ENCODE data around the gene GARRE1. TPM values are rescaled to one million over a fixed set of nuclear protein-coding genes. Genes with fewer than 3 reads are reported as not detected.

The GARRE1 gene
- polyA plus RNA-seq, 3 donors: 1.1 to 6.2 (median 2.1) TPM

DNA sequence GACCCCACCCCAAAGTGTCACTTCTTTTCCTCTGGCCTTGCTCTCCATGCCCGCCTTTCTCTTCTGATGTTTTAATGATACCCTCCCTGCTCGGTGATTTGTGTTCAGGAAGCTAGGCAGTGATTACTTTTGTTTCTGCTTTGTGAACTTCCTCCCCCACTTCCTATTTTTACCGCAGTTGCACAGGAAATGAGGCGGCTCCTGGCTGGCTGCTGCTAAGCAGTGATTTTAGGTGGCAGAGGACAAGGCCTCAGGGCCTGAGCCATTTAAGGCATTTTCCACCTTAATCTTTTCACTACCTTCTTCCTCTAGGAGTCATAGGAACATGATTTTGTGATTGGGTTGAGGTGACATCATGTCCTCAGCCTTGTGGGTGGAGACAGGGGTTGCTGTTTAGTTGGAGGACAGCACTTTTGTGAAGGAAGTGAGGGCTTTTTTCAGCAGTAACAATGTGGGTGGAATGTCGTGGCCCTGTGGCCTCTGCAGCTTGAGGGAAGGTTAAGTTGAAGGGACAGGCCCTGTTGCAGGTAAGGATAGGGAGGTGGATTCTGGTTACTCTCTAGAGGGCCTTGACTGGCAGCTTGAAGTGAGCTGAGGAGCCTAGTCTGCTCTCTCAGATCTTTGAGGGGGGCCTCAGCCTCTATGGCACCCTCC lies 15.7 kb downstream of the GARRE1 start:
- TF ChIP-seq, protein P1, sequence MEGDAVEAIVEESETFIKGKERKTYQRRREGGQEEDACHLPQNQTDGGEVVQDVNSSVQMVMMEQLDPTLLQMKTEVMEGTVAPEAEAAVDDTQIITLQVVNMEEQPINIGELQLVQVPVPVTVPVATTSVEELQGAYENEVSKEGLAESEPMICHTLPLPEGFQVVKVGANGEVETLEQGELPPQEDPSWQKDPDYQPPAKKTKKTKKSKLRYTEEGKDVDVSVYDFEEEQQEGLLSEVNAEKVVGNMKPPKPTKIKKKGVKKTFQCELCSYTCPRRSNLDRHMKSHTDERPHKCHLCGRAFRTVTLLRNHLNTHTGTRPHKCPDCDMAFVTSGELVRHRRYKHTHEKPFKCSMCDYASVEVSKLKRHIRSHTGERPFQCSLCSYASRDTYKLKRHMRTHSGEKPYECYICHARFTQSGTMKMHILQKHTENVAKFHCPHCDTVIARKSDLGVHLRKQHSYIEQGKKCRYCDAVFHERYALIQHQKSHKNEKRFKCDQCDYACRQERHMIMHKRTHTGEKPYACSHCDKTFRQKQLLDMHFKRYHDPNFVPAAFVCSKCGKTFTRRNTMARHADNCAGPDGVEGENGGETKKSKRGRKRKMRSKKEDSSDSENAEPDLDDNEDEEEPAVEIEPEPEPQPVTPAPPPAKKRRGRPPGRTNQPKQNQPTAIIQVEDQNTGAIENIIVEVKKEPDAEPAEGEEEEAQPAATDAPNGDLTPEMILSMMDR (IDR thresholded peaks at IDR 0.05): no peak
- Histone ChIP-seq H3K9ac (ENCODE audit: insufficient read depth, low read length, poor library complexity, severe bottlenecking) (peak overlapping the region; percentile 49), H2AFZ (ENCODE audit: insufficient read depth, low read depth, low read length, poor library complexity, severe bottlenecking) (peak overlapping the region; percentile 83), H3K9me3 (replicated peaks in 1 of 2; ENCODE audit: control insufficient read depth in 1 of 2, insufficient read depth in 1 of 2, low read length in 2 of 2) (no peaks in the 10 kb centered on the region), H3K36me3 (replicated peaks in 1 of 2; ENCODE audit: control insufficient read depth in 1 of 2, insufficient read depth in 2 of 2, low read length in 2 of 2) (no peaks in the 10 kb centered on the region), H3K79me2 (ENCODE audit: insufficient read depth, low read length) (no peaks in the 10 kb centered on the region), H3K27ac (ENCODE audit: low read depth in 1 of 2, low read length in 2 of 2) (peak overlapping the region; percentile 83 to 89), H3K4me2 (replicated peaks; ENCODE audit: extremely low read depth, low read length, poor library complexity, severe bottlenecking) (peak overlapping the region; percentile 65), H3K27me3 (ENCODE audit: control insufficient read depth in 2 of 2, insufficient read depth in 2 of 2, low read length in 2 of 2) (peaks cover 13 to 56% of the 10 kb centered on the region in 2 donors), H3K4me3 (replicated peaks in 1 of 3; ENCODE audit: low read depth in 2 of 3, low read length in 3 of 3) (peak overlapping the region in 2 of 3 experiments; percentile 33 to 67), H4K20me1 (ENCODE audit: insufficient read depth, low read length) (no peaks in the 10 kb centered on the region), H3K4me1 (ENCODE audit: control insufficient read depth in 1 of 2, insufficient read depth in 2 of 2, low read length in 2 of 2) (peaks cover 23% of the 10 kb centered on the region in 2 donors)
- intact Hi-C loops (cut with micrococcal nuclease): no loop called here
- Mint-ChIP-seq H3K36me3 (peaks cover 9 to 20% of the 10 kb centered on the region in 2 donors), H3K9me3 (peaks cover 0 to 3% (median 0%) of the 10 kb centered on the region in 7 donors), H3K27me3 (ENCODE audit: low read depth in 3 of 3) (peaks cover 41 to 59% (median 54%) of the 10 kb centered on the region in 3 donors), H3K4me3 (peak overlapping the region; percentile 56 to 78), H3K4me1 (peaks cover 24% of the 10 kb centered on the region), H3K27ac (peak overlapping the region; percentile 91 to 97 (median 95))
- DNase-seq: peak; percentile 80 to 92 (median 83)
- 0% methylated on average over 1 of the region's 5 CpGs for WGBS (ENCODE audit: insufficient coverage)

- Histone ChIP-seq H3K79me2 (ENCODE audit: insufficient read depth, low read length) (no peaks in the 10 kb centered on the region), H3K4me1 (ENCODE audit: control insufficient read depth in 1 of 2, insufficient read depth in 2 of 2, low read length in 2 of 2) (peaks cover 23% of the 10 kb centered on the region in 2 donors)
Observed at GRCh38 chr19:34273121-34273520, 18.8 kb downstream of the GARRE1 start.

More at GRCh38 chr19:34273121-34273520, 18.8 kb downstream of the GARRE1 start:
- 80% methylated on average over 1 of the region's 4 CpGs for WGBS (ENCODE audit: insufficient coverage)
- no peak for DNase-seq
- H3K4me1 Mint-ChIP-seq: peaks cover 24% of the 10 kb centered on the region
- H3K27ac Mint-ChIP-seq: no peak overlapping the region
- Histone ChIP-seq H2AFZ (ENCODE audit: insufficient read depth, low read depth, low read length, poor library complexity, severe bottlenecking) (no peak overlapping the region), H4K20me1 (ENCODE audit: insufficient read depth, low read length) (no peaks in the 10 kb centered on the region), H3K4me2 (replicated peaks; ENCODE audit: extremely low read depth, low read length, poor library complexity, severe bottlenecking) (no peak overlapping the region), H3K27me3 (ENCODE audit: control insufficient read depth in 2 of 2, insufficient read depth in 2 of 2, low read length in 2 of 2) (peaks cover 14 to 45% of the 10 kb centered on the region in 2 donors), H3K9me3 (replicated peaks in 1 of 2; ENCODE audit: control insufficient read depth in 1 of 2, insufficient read depth in 1 of 2, low read length in 2 of 2) (no peaks in the 10 kb centered on the region), H3K36me3 (replicated peaks in 1 of 2; ENCODE audit: control insufficient read depth in 1 of 2, insufficient read depth in 2 of 2, low read length in 2 of 2) (no peaks in the 10 kb centered on the region), H3K9ac (ENCODE audit: insufficient read depth, low read length, poor library complexity, severe bottlenecking) (no peak overlapping the region), H3K4me3 (replicated peaks in 1 of 3; ENCODE audit: low read depth in 2 of 3, low read length in 3 of 3) (no peak overlapping the region), H3K27ac (ENCODE audit: low read depth in 1 of 2, low read length in 2 of 2) (no peak overlapping the region)
- TF ChIP-seq, protein P1 (IDR thresholded peaks at IDR 0.05): no peak
- H3K27me3 Mint-ChIP-seq (ENCODE audit: low read depth in 3 of 3): peaks cover 44 to 51% (median 47%) of the 10 kb centered on the region in 3 donors
- peaks cover 9 to 18% of the 10 kb centered on the region in 2 donors for H3K36me3 Mint-ChIP-seq
- intact Hi-C loops (cut with micrococcal nuclease): no loop called here
- peaks cover 0 to 3% (median 0%) of the 10 kb centered on the region in 7 donors for H3K9me3 Mint-ChIP-seq
- peak overlapping the region in 1 of 2 donors; percentile 44 for H3K4me3 Mint-ChIP-seq
